Measurements from ENCODE around the gene CAMSAP3. TPM values are rescaled to one million over a fixed set of nuclear protein-coding genes. Genes with fewer than 3 reads are reported as not detected.
A peak's percentile ranks its signal among the peaks of the same experiment; 100 is the strongest.

Gene CAMSAP3
- total and polyA plus RNA-seq, 10 donors: 0.28 to 1.5 (median 0.79) TPM

DNA sequence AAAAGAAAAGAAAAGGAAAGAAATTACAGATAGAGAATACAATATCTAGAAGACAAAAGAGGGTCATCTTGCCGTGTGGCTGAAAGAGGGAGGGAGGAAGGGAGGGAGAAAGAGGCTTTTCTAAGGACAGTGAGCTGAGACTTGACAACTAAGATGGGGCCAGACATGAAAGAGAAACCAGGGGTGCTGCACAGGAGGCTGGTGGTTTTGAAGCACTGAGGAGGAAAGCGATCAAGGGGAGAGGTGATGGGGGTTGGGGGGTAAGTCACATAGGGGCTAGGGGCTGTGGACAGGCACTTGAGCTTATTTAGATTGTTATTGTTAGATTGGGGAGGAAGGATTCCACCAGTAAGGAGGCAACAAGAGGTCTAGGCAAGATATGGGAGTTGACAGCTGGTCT lies 42.9 kb upstream of the CAMSAP3 start:
- intact Hi-C loops (cut with DNase I; ENCODE audit: low total_unique reads): no loop called here

DNA sequence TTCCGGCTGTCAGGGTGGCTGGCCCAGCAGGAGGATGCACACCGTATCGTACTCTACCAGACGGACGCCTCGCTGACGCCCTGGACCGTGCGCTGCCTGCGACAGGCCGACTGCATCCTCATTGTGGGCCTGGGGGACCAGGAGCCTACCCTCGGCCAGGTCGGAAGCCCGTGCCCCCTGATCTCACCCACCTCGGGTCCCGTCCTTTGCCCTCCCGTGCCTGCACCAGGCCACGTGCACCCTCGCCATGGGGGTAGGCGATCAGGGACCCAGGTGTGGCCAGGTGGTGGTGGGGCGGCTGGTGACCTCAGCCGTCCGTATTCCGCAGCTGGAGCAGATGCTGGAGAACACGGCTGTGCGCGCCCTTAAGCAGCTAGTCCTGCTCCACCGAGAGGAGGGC lies 41.1 kb upstream of the CAMSAP3 start:
- H3K27ac ChIP-seq: no peak overlapping the region
- intact Hi-C loops (cut with DNase I; ENCODE audit: low total_unique reads): no loop called here
- H3K9me3 ChIP-seq: no peaks in the 10 kb centered on the region
- no peak for DNase-seq
- TF ChIP-seq, protein P1, sequence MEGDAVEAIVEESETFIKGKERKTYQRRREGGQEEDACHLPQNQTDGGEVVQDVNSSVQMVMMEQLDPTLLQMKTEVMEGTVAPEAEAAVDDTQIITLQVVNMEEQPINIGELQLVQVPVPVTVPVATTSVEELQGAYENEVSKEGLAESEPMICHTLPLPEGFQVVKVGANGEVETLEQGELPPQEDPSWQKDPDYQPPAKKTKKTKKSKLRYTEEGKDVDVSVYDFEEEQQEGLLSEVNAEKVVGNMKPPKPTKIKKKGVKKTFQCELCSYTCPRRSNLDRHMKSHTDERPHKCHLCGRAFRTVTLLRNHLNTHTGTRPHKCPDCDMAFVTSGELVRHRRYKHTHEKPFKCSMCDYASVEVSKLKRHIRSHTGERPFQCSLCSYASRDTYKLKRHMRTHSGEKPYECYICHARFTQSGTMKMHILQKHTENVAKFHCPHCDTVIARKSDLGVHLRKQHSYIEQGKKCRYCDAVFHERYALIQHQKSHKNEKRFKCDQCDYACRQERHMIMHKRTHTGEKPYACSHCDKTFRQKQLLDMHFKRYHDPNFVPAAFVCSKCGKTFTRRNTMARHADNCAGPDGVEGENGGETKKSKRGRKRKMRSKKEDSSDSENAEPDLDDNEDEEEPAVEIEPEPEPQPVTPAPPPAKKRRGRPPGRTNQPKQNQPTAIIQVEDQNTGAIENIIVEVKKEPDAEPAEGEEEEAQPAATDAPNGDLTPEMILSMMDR (IDR thresholded peaks at IDR 0.05 in 8 of 11, conservative IDR thresholded peaks at IDR 0.05 in 3 of 11): no peak
- TF ChIP-seq POLR2AphosphoS5 (IDR thresholded peaks at IDR 0.05): peak in 2 of 3 donors; percentile 24 to 66
- no peak overlapping the region for H3K4me3 ChIP-seq
- H3K4me1 ChIP-seq: peaks cover 0 to 10% (median 0%) of the 10 kb centered on the region in 6 donors
- H3K36me3 ChIP-seq: peaks cover 8 to 100% (median 80%) of the 10 kb centered on the region in 6 donors
- 90 to 97% (median 95%) methylated on average over 20 to 28 of the region's 28 CpGs for WGBS, 5 donors
- no peaks in the 10 kb centered on the region for H3K27me3 ChIP-seq (replicated peaks in 1 of 7)

More for the DNA sequence above, 42.9 kb upstream of the CAMSAP3 start:
- TF ChIP-seq POLR2A (IDR thresholded peaks at IDR 0.05) (no peak), POLR2AphosphoS5 (IDR thresholded peaks at IDR 0.05) (no peak)
- TF ChIP-seq, protein P1 (IDR thresholded peaks at IDR 0.05 in 8 of 11, conservative IDR thresholded peaks at IDR 0.05 in 3 of 11): no peak
- WGBS, 5 donors: 54 to 89% (median 89%) methylated on average over 2 of the region's 2 CpGs
- peaks cover 8 to 86% (median 63%) of the 10 kb centered on the region in 6 donors for H3K36me3 ChIP-seq
- H3K4me1 ChIP-seq: peaks cover 0 to 10% (median 0%) of the 10 kb centered on the region in 6 donors
- H3K4me3 ChIP-seq: no peak overlapping the region
- H3K27ac ChIP-seq: no peak overlapping the region
- no peaks in the 10 kb centered on the region for H3K27me3 ChIP-seq (replicated peaks in 1 of 7)
- no peak for DNase-seq
- no peaks in the 10 kb centered on the region for H3K9me3 ChIP-seq

DNA sequence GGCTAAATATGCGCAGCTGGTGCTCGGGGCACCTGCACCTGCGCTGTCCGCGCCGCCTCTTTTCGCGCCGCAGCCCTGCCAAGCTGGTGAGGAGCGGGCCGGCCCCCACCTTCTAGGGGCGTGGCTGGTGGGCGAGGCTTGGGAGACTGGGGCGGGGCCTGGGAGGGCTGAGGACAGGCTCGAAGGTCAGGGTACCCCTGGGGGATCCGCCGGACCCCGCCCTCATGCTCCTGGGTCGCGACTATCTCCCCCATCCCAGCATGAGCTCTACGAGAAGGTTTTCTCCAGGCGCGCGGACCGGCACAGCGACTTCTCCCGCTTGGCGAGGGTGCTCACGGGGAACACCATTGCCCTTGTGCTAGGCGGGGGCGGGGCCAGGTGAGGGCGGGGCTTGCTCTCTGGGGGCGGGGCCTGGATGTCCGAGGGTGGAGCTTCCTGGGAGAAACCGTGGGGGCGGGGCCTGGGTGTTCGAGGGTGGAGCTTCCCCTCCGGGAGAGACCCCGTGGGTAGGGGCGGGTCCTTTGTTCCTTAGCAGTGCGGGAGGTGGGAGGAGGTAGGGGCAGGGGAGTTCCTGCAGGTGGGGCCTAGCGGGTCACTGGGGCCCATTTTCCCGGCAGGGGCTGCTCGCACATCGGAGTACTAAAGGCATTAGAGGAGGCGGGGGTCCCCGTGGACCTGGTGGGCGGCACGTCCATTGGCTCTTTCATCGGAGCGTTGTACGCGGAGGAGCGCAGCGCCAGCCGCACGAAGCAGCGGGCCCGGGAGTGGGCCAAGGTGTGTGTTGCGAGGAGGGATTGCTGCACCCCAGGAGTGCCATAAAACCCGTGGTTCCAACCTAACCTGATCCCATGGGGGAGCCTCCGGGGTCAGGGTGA lies 40.4 kb upstream of the CAMSAP3 start:
- Histone ChIP-seq H3K27me3 (replicated peaks in 1 of 7) (no peaks in the 10 kb centered on the region), H3K9me3 (peaks cover 0 to 2% (median 0%) of the 10 kb centered on the region in 8 donors), H3K4me1 (peaks cover 0 to 10% (median 0%) of the 10 kb centered on the region in 6 donors), H3K27ac (no peak overlapping the region), H3K4me3 (no peak overlapping the region), H3K36me3 (peaks cover 8 to 100% (median 81%) of the 10 kb centered on the region in 6 donors)
- TF ChIP-seq, protein P1 (IDR thresholded peaks at IDR 0.05 in 8 of 11, conservative IDR thresholded peaks at IDR 0.05 in 3 of 11): no peak
- TF ChIP-seq POLR2AphosphoS5 (IDR thresholded peaks at IDR 0.05): peak in 1 of 3 donors; percentile 45
- no peak for DNase-seq
- intact Hi-C loops (cut with DNase I; ENCODE audit: low total_unique reads): no loop called here
- 88 to 92% (median 91%) methylated on average over 52 to 62 of the region's 62 CpGs for WGBS, 5 donors

DNA sequence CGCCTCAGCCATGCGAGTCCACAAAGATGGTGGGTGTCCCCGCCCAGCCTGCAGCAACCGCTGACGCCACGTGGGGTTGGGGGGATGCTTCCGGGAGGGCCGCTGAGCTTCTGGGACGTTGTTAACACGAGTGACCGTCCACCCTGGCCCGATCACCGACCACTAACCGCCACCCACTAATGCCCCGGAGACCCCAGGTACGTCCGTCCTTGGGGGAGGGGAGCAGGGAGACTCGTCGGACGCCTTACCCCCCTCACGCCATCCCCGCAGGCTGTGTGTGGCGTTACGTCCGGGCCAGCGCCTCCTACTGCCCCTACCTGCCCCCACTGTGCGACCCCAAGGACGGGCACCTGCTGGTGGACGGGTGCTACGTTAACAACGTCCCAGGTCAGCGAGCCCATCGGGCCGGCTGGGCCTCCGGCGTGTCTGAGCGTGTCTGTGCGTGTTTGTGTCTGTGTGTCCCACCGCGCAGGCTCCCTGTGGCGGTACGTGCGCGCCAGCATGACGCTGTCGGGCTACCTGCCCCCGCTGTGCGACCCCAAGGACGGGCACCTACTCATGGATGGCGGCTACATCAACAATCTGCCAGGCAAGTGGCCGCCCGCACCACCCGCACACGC lies 38.9 kb upstream of the CAMSAP3 start:
- Histone ChIP-seq H3K36me3 (peaks cover 8 to 100% (median 88%) of the 10 kb centered on the region in 6 donors), H3K27ac (no peak overlapping the region), H3K4me1 (no peaks in the 10 kb centered on the region), H3K27me3 (replicated peaks in 1 of 7) (no peaks in the 10 kb centered on the region), H3K9me3 (peaks cover 0 to 3% (median 0%) of the 10 kb centered on the region in 8 donors), H3K4me3 (no peak overlapping the region)
- DNase-seq: no peak
- 96 to 99% (median 98%) methylated on average over 22 to 54 of the region's 54 CpGs for WGBS, 5 donors
- intact Hi-C loops (cut with DNase I; ENCODE audit: low total_unique reads): no loop called here
- TF ChIP-seq POLR2AphosphoS5 (IDR thresholded peaks at IDR 0.05): peak in 1 of 3 donors; percentile 49
- TF ChIP-seq, protein P1 (IDR thresholded peaks at IDR 0.05 in 8 of 11, conservative IDR thresholded peaks at IDR 0.05 in 3 of 11): no peak

Measured in spleen (tissue), 11 donors.